SK-N-SH (cell line): Measurements from ENCODE around the gene SARDH. TPM values are rescaled to one million over a fixed set of nuclear protein-coding genes. Genes with fewer than 3 reads are reported as not detected.

Source experiments
- CTCF ChIA-PET: fragments of 300-600, 350-600 bp; formaldehyde crosslinking; extraction: SDS; loops from one replicate; lab custom pipeline; 2021; lab: Yijun Ruan, JAX
- POLR2A ChIA-PET: fragments of 350-600 bp; sonication (Branson Sonifier 250); formaldehyde crosslinking; extraction: SDS; loops from one replicate; lab custom pipeline; 2020; ENCODE audit warnings: antibody characterized with exemption, inconsistent platforms; lab: Yijun Ruan, JAX
- DNase-seq: peaks from one replicate; pipeline ENCODE4 v3.0.0; 2012
- H2AFZ ChIP-seq: fragments of 200-600 bp; sonication (generic); 2 replicates; pipeline ENCODE4 v1.8.1; 2016; ENCODE audit warnings: antibody characterized with exemption, mild to moderate bottlenecking, low read depth
- H3F3A ChIP-seq: fragments of 200-600 bp; sonication (generic); replicated peaks from 2 replicates; pipeline ENCODE3; 2016; ENCODE audit warnings: antibody characterized with exemption, mild to moderate bottlenecking; ENCODE audit not compliant: insufficient read depth
- H3K27ac ChIP-seq, 2 experiments: fragments of 200-500 bp in 1 of 2; fragments of 200-600 bp in 1 of 2; sonication (Bioruptor generic) in 1 of 2; sonication (generic), shearing (Covaris generic) in 1 of 2; 2 replicates each; pipeline versions ENCODE4 v1.5.1 to v1.6.1; 2014 to 2016; ENCODE audit warnings: low read depth in 2 of 2, inconsistent platforms in 1 of 2, low read length in 1 of 2, mild to moderate bottlenecking in 1 of 2, mixed read lengths in 1 of 2
- H3K27me3 ChIP-seq: fragments of 200-600 bp; sonication (generic), shearing (Covaris generic); 2 replicates; pipeline ENCODE4 v1.6.1; 2016; ENCODE audit warnings: mixed run types; ENCODE audit not compliant: insufficient read depth
- H3K36me3 ChIP-seq, 2 experiments: fragments of 200-500 bp in 1 of 2; fragments of 200-600 bp in 1 of 2; sonication (Bioruptor generic) in 1 of 2; sonication (generic) in 1 of 2; replicated peaks in 1 of 2; 2 replicates each; pipeline versions ENCODE3 to v1.5.1; 2014 to 2016; ENCODE audit warnings: low read length in 1 of 2, mild to moderate bottlenecking in 1 of 2; ENCODE audit not compliant: insufficient read depth in 2 of 2, control insufficient read depth in 1 of 2
- H3K4me1 ChIP-seq, 2 experiments: fragments of 200-500 bp in 1 of 2; fragments of 200-600 bp in 1 of 2; sonication (Bioruptor generic) in 1 of 2; sonication (generic), shearing (Covaris generic) in 1 of 2; 2 replicates each; pipeline versions ENCODE4 v1.5.1 to v1.6.1; 2014 to 2016; ENCODE audit warnings: low read depth in 1 of 2, low read length in 1 of 2, mixed run types in 1 of 2; ENCODE audit not compliant: insufficient read depth in 2 of 2, control insufficient read depth in 1 of 2
- H3K4me2 ChIP-seq: fragments of 200-600 bp; sonication (generic), shearing (Covaris generic); 2 replicates; pipeline ENCODE4 v1.6.1; 2017; ENCODE audit warnings: mixed run types
- H3K4me3 ChIP-seq, 2 experiments: fragments of 200-500 bp in 1 of 2; fragments of 200-600 bp in 1 of 2; sonication (Bioruptor generic) in 1 of 2; sonication (generic), shearing (Covaris generic) in 1 of 2; 2 replicates each; pipeline versions ENCODE4 v1.5.1 to v1.8.1; 2014 to 2016; ENCODE audit warnings: low read depth in 2 of 2, inconsistent platforms in 1 of 2, low read length in 1 of 2, mild to moderate bottlenecking in 1 of 2, mixed read lengths in 1 of 2, moderate library complexity in 1 of 2
- H3K79me2 ChIP-seq: fragments of 200-600 bp; sonication (generic); 2 replicates; pipeline ENCODE4 v1.8.1; 2017; ENCODE audit warnings: mild to moderate bottlenecking; ENCODE audit not compliant: insufficient read depth
- H3K9ac ChIP-seq: fragments of 200-600 bp; sonication (generic); 2 replicates; pipeline ENCODE4 v1.6.1; 2017; ENCODE audit warnings: mixed run types
- H3K9me2 ChIP-seq: fragments of 200-600 bp; sonication (generic); 2 replicates; pipeline ENCODE4 v1.6.1; 2017; ENCODE audit warnings: mixed run types
- H3K9me3 ChIP-seq: fragments of 200-600 bp; sonication (generic); 2 replicates; pipeline ENCODE4 v1.6.1; 2017; ENCODE audit warnings: mixed run types, mild to moderate bottlenecking, moderate library complexity
- H4K20me1 ChIP-seq: fragments of 200-600 bp; sonication (generic); 2 replicates; pipeline ENCODE4 v1.6.1; 2017; ENCODE audit warnings: mild to moderate bottlenecking, mixed run types; ENCODE audit not compliant: insufficient read depth
- CHD2 ChIP-seq: fragments of 150-350 bp; IDR thresholded peaks from 2 replicates; pipeline ENCODE4 v1.6.1; 2018; ENCODE audit warnings: low read length; ENCODE audit not compliant: partially characterized antibody
- ELF1 ChIP-seq: IDR thresholded peaks from 2 replicates; pipeline ENCODE4 v1.4.0; 2012
- EP300 ChIP-seq, 2 experiments: IDR thresholded peaks; 2 replicates each; pipeline versions ENCODE4 v1.4.0 to v1.6.1; 2012; ENCODE audit warnings: borderline replicate concordance in 1 of 2, low read depth in 1 of 2, low read length in 1 of 2
- EZH2phosphoT487 ChIP-seq: fragments of 200-600 bp; sonication (generic); IDR thresholded peaks from 2 replicates; pipeline ENCODE4 v1.6.1; 2017; ENCODE audit warnings: low read depth, mixed run types, mild to moderate bottlenecking, antibody characterized with exemption, moderate library complexity, borderline replicate concordance
- GATA2 ChIP-seq: sonication (generic); formaldehyde crosslinking; IDR thresholded peaks from 2 replicates; pipeline ENCODE4 v1.5.0; 2020; ENCODE audit warnings: mild to moderate bottlenecking, missing genetic modification reagents
- IRF3 ChIP-seq: fragments of 150-350 bp; IDR thresholded peaks from 2 replicates; pipeline ENCODE4 v1.6.1; 2016; ENCODE audit warnings: mild to moderate bottlenecking, low read depth, low read length
- JUND ChIP-seq: IDR thresholded peaks from 2 replicates; pipeline ENCODE4 v1.4.0; 2012
- MAX ChIP-seq: IDR thresholded peaks from 2 replicates; pipeline ENCODE4 v1.4.0; 2012; ENCODE audit warnings: low read depth
- MXI1 ChIP-seq: IDR thresholded peaks from 2 replicates; pipeline ENCODE4 v1.6.1; 2012; ENCODE audit warnings: mild to moderate bottlenecking, low read depth, low read length, improper control_type of control experiment
- NFIC ChIP-seq: IDR thresholded peaks from 2 replicates; pipeline ENCODE4 v1.4.0; 2012; ENCODE audit warnings: borderline replicate concordance
- NRF1 ChIP-seq: IDR thresholded peaks from 2 replicates; pipeline ENCODE4 v1.6.1; 2012; ENCODE audit warnings: low read depth, mild to moderate bottlenecking, low read length
- POLR2AphosphoS5 ChIP-seq: IDR thresholded peaks from 2 replicates; pipeline ENCODE4 v1.6.1; 2012; ENCODE audit warnings: low read depth, low read length
- RAD21 ChIP-seq: IDR thresholded peaks from 2 replicates; pipeline ENCODE4 v1.6.1; 2012; ENCODE audit warnings: mild to moderate bottlenecking, low read length
- RCOR1 ChIP-seq: fragments of 150-350 bp; IDR thresholded peaks from 2 replicates; pipeline ENCODE4 v1.6.1; 2017; ENCODE audit warnings: antibody characterized with exemption, low read length
- RFX5 ChIP-seq: IDR thresholded peaks from 2 replicates; pipeline ENCODE4 v1.6.1; 2012; ENCODE audit warnings: mild to moderate bottlenecking, improper control_type of control experiment, low read length
- TAF1 ChIP-seq: IDR thresholded peaks from 2 replicates; pipeline ENCODE4 v1.6.1; 2012; ENCODE audit warnings: low read depth, mild to moderate bottlenecking, low read length, moderate library complexity, borderline replicate concordance
- TEAD4 ChIP-seq: IDR thresholded peaks from 2 replicates; pipeline ENCODE4 v1.4.0; 2012; ENCODE audit warnings: mild to moderate bottlenecking, borderline replicate concordance; ENCODE audit not compliant: insufficient read depth
- USF1 ChIP-seq: IDR thresholded peaks from 2 replicates; pipeline ENCODE4 v1.4.0; 2012; ENCODE audit warnings: low read depth, borderline replicate concordance
- YY1 ChIP-seq: IDR thresholded peaks from 2 replicates; pipeline ENCODE4 v1.4.0; 2012; ENCODE audit warnings: low read depth, mild to moderate bottlenecking
- ZBTB33 ChIP-seq: IDR thresholded peaks from 2 replicates; pipeline ENCODE4 v1.4.0; 2012; ENCODE audit warnings: low read depth, borderline replicate concordance
- WGBS: methylation state at CpG from one replicate; pipeline ENCODE4 v1.1.6; 2017; ENCODE audit warnings: low lambda C conversion rate; 5-methylcytosine and 5-hydroxymethylcytosine counted together
- polyA plus RNA-seq, 3 experiments: library from polyadenylated mRNA; depleted of rRNA; stranded (reverse); fragments of >200 nt; gene quantifications; 2 replicates each; pipeline ENCODE4 v1.2.3, GENCODE V29; 2012

Gene SARDH
- polyA plus RNA-seq, 1 of the 3 experiments (the other 2 are of a cell fraction), result 5.9 TPM

- 81% methylated on average over 7 of the region's 14 CpGs for WGBS
- H3K9me3 ChIP-seq, result no peaks in the 10 kb centered on the region
- H3K79me2 ChIP-seq, result no peaks in the 10 kb centered on the region
- H3K27ac ChIP-seq, result peak overlapping the region in 1 of 2 experiments; percentile 75; a peak in 1 of 4 replicates
- TF ChIP-seq JUND (no peak), NRF1 (no peak), NFIC (no peak), IRF3 (no peak), RAD21 (no peak), GATA2 (no peak), ZBTB33 (no peak), TEAD4 (no peak), MXI1 (no peak), TAF1 (no peak), MAX (no peak), YY1 (no peak), RCOR1 (no peak), EZH2phosphoT487 (no peak), USF1 (no peak), POLR2AphosphoS5 (no peak), CHD2 (no peak), RFX5 (no peak), EP300 (IDR thresholded peaks at IDR 0.05; ENCODE audit: borderline replicate concordance in 1 of 2, low read depth in 1 of 2, low read length in 1 of 2) (no peak), ELF1 (no peak)
- no peaks in the 10 kb centered on the region for H3K36me3 ChIP-seq
- H3K9ac ChIP-seq, result no peak overlapping the region
- no peaks in the 10 kb centered on the region for H4K20me1 ChIP-seq
- peaks cover 0 to 57% of the 10 kb centered on the region in 2 experiments; a peak in 1 of 4 replicates for H3K4me1 ChIP-seq
- no peak overlapping the region for H2AFZ ChIP-seq
- no peak overlapping the region for H3K4me2 ChIP-seq
- H3K4me3 ChIP-seq, result no peak overlapping the region; a peak in 1 of 4 replicates
- POLR2A ChIA-PET, result interaction anchor here (0.6 to 1.5 kb wide), 5 partner anchors 8 to 128 kb away, joined by 3 to 5 read pairs (median 3); no protein-coding TSS in a partner anchor
- no peaks in the 10 kb centered on the region for H3K9me2 ChIP-seq
- H3F3A ChIP-seq, result no peaks in the 10 kb centered on the region
- DNase-seq, result no peak
- CTCF ChIA-PET, result interaction anchor here (0.7 to 2.0 kb wide), 2 partner anchors 72 to 1948 kb away, joined by 3 to 4 read pairs; no protein-coding TSS in a partner anchor
- no peaks in the 10 kb centered on the region for H3K27me3 ChIP-seq
Measured at GRCh38 chr9:133655701-133656100, 82.5 kb downstream of the SARDH start.
